ENCODE results near the gene ARHGEF16. TPM values are rescaled to one million over a fixed set of nuclear protein-coding genes. Genes with fewer than 3 reads are reported as not detected.

Gene ARHGEF16
- total and polyA plus RNA-seq, 7 donors, result 0.41 to 51.8 (median 2.2) TPM

DNA sequence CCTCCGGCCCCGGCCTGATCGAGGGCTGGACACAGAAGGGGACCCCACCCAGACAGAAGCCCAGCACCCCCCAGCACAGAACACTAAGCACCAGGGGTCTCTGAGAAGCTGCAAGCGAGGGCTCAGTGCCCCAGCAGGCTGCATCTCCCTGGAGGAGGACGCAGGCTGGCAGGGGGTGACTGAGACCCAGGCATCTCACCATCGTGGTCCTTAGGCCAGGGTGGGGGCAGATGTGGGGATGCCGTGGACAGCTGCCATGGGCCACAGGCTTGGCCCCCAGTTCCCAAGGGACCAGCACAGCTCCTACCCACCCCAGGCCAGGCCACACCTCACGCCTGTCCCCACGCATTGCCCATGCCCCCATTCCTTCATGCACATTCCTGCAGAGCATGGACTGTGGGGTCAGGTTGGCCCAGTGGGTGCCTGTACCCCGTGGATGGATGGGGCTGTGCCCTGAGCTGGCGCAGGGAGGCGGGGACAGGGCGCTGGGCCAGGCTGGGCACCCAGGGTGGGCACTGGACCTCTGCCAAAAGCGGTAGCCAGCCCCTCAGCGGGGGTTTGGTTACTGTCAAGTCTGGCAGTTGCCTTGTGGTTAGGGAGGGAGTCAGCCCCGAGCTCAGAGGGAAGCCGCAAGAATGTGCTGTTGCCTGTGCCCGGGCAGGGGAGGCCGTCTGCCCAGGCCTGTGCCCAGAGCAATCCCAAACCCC is 61.5 kb downstream of the ARHGEF16 start:
- intact Hi-C loops (cut with DNase I), result no loop called here
- DNase-seq, result no peak
- Histone ChIP-seq H3K27me3 (no peaks in the 10 kb centered on the region), H3K36me3 (no peaks in the 10 kb centered on the region), H3K27ac (peak overlapping the region in 1 of 4 donors; percentile 42), H3K4me3 (no peak overlapping the region), H3K9me3 (no peaks in the 10 kb centered on the region), H3K4me1 (peaks cover 0 to 18% (median 7%) of the 10 kb centered on the region in 4 donors)
- 69 to 83% methylated on average over 19 of the region's 19 CpGs for WGBS, 2 donors
- TF ChIP-seq, protein P1, sequence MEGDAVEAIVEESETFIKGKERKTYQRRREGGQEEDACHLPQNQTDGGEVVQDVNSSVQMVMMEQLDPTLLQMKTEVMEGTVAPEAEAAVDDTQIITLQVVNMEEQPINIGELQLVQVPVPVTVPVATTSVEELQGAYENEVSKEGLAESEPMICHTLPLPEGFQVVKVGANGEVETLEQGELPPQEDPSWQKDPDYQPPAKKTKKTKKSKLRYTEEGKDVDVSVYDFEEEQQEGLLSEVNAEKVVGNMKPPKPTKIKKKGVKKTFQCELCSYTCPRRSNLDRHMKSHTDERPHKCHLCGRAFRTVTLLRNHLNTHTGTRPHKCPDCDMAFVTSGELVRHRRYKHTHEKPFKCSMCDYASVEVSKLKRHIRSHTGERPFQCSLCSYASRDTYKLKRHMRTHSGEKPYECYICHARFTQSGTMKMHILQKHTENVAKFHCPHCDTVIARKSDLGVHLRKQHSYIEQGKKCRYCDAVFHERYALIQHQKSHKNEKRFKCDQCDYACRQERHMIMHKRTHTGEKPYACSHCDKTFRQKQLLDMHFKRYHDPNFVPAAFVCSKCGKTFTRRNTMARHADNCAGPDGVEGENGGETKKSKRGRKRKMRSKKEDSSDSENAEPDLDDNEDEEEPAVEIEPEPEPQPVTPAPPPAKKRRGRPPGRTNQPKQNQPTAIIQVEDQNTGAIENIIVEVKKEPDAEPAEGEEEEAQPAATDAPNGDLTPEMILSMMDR (IDR thresholded peaks at IDR 0.05), result no peak
- peak in 1 of 4 donors; percentile 34 for TF ChIP-seq POLR2AphosphoS5 (IDR thresholded peaks at IDR 0.05)
- TF ChIP-seq EP300 (IDR thresholded peaks at IDR 0.05), result no peak
- TF ChIP-seq POLR2A (IDR thresholded peaks at IDR 0.05), result no peak

DNA sequence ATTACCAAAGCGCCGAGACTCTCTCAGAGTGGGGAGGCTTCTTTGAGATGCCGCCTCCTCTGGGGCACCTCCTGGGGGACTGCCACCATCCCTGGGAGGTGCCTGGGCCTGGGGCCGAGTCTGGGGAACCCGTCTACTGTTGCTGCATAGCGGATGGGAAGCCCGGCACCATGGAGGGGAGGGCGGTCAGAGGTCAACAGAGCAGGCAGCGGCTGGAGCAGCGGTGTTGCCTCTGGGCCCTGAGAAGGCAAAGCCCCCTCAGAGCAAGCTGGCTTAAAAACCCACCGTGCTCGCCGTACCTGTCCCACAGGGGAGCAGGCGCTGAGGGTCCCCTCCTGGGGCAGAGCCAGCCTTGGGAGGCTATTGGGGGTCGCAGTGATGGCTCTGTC is 62.0 kb downstream of the ARHGEF16 start:
- WGBS, 2 donors, result 77 to 91% methylated on average over 15 of the region's 15 CpGs
- TF ChIP-seq POLR2A (IDR thresholded peaks at IDR 0.05), result no peak
- TF ChIP-seq, protein P1 (IDR thresholded peaks at IDR 0.05), result no peak
- no peak for TF ChIP-seq POLR2AphosphoS5 (IDR thresholded peaks at IDR 0.05)
- no peak overlapping the region for H3K4me3 ChIP-seq
- H3K27me3 ChIP-seq, result no peaks in the 10 kb centered on the region
- DNase-seq, result no peak
- H3K9me3 ChIP-seq, result no peaks in the 10 kb centered on the region
- H3K4me1 ChIP-seq, result peaks cover 0 to 18% (median 7%) of the 10 kb centered on the region in 4 donors
- intact Hi-C loops (cut with DNase I), result no loop called here
- peak overlapping the region in 2 of 4 donors; percentile 5 to 42 for H3K27ac ChIP-seq
- no peaks in the 10 kb centered on the region for H3K36me3 ChIP-seq

DNA sequence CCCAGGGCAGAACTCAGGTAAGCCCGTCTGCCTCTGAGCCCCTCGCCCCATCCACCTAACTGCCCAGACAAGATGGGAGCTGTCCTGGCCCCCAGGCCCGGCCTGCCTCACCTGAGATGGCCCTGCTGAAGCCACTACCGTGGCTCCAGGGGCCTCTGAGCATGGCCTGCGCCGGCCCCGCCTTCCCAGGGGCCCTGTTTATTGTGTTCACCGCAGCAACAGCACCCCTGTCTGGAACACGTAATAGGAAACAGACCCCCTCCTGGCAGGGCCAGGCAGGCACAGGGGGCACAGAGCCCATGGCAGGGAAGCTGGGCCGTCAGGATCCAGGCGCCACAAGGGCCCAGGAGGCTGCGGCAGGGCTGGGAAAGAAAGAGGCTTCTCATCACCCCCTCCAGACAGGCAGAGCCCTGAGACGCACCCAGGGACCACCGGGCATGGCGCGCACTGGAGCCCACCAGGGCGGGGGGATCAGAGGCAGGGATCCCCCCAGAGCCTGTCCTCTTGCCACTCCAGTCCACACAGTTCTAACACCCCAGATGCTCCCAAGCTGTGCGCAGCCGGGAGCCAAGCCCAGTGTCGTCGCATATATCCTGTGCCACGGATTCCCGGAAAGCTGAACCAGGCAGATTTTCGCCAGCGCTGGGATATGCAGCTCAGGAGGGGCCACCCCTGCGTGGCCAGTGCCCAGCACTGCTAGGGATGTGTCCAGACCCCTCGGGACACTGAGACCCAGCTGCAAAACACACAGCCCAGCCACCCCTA is 62.6 kb downstream of the ARHGEF16 start:
- Histone ChIP-seq H3K9me3 (no peaks in the 10 kb centered on the region), H3K27me3 (no peaks in the 10 kb centered on the region), H3K4me1 (peaks cover 0 to 18% (median 7%) of the 10 kb centered on the region in 4 donors), H3K36me3 (no peaks in the 10 kb centered on the region), H3K4me3 (no peak overlapping the region), H3K27ac (peak overlapping the region in 2 of 4 donors; percentile 5 to 42)
- DNase-seq, result no peak
- intact Hi-C loops (cut with DNase I), result no loop called here
- TF ChIP-seq POLR2A (IDR thresholded peaks at IDR 0.05) (no peak), POLR2AphosphoS5 (IDR thresholded peaks at IDR 0.05) (no peak), EP300 (IDR thresholded peaks at IDR 0.05) (no peak)
- TF ChIP-seq, protein P1 (IDR thresholded peaks at IDR 0.05), result no peak
- 86 to 88% methylated on average over 27 of the region's 27 CpGs for WGBS, 2 donors

DNA sequence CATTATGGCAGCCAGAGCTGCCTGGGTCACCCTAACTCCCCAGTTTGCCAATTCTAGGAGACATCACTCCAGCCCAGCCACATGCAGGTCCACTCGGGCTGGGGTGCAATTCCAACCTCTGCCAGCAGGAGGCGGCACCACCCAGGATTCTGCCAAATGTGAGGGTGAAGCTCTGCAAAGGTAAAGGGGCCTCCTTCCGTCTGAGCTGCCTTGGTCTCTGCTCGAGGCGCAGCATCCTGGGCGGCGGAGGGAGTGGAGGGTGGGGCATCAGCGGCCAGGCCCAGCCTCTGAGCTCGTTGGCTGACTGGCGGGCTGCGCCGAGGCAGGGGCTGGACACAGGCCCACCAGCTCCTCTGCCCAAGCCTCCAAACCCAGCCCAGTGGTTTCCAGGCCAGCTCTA is 63.8 kb downstream of the ARHGEF16 start:
- Histone ChIP-seq H3K4me3 (no peak overlapping the region), H3K36me3 (no peaks in the 10 kb centered on the region), H3K9me3 (no peaks in the 10 kb centered on the region), H3K4me1 (peaks cover 0 to 18% (median 7%) of the 10 kb centered on the region in 4 donors), H3K27ac (no peak overlapping the region), H3K27me3 (no peaks in the 10 kb centered on the region)
- TF ChIP-seq, protein P1 (IDR thresholded peaks at IDR 0.05), result peak in 3 of 4 experiments; percentile 32 to 54 (median 35)
- no peak for TF ChIP-seq POLR2AphosphoS5 (IDR thresholded peaks at IDR 0.05)
- 93 to 95% methylated on average over 12 of the region's 12 CpGs for WGBS, 2 donors
- DNase-seq, result no peak
- intact Hi-C loops (cut with DNase I), result no loop called here
